HUDEP-2 (cell line): ENCODE data around the gene PFN2.
"Not testable (repeated sequence)": the region's sequence is repeated elsewhere in the genome, so short reads cannot be mapped to it uniquely, and the experiment has no call there.

Experiments
- DNase-seq, 76 experiments: peaks; one replicate each; lab custom pipeline; 2025; ENCODE audit not compliant: unreplicated experiment in 76 of 76; lab: John Stamatoyannopoulos, UW

PFN2 gene

DNA sequence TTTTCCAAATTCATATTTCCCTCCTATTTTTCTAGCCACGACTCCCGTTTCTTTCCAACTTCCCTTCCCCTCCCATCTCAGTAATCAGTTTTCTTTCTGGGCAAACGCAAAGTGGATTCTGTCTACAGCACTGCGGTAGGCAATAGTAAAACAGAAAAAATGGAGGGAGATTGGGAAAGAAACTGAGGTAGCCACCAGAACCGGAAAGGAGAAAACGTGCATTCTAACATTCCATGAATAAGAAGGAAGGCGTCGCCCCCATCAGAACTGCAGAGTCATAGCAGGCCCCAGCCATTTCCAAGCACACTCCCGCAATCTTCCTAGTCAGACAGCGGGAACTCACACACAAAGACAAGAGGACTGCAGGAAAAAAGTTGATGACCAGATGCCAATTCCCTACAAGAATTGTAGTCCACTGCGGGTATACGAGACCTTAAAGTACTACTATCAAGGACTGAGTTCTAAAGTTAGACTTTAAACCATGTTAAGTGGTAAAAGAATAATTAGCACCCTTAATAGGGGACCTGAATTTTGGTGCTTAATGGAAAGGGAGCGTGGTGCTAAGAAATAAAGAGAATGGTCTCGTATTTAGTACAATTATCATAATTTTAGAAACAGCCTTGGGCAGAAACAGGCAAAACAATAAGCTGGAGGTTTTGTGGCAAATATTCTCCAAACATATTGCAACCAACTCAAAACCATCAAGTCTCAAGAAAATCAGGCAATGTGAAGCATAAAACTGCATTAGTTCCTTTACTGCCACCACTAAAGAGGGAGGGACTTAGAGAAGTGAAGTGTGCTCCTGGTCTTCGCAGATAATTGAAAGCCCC lies 1.4 kb downstream of the PFN2 start:
- DNase-seq: no peak

DNA sequence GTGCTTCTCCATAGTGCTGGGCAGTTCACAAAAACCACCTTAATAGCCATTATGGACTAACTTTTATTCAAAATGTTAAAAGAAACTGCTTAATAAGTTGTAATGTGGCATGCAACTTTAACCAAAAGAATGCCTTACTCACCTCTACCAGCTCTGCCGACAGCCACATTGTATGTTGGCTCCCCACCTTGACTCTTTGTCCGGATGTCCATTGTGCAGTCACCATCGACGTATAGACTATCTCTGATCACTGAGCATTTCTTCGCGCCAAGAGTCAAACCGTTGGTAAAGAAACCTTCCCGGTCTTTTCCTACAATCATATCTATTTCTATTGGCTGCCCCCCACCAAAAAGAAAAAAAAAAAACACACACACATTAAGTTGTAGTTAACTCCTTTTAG lies 2.5 kb downstream of the PFN2 start:
- no peak for DNase-seq

DNA sequence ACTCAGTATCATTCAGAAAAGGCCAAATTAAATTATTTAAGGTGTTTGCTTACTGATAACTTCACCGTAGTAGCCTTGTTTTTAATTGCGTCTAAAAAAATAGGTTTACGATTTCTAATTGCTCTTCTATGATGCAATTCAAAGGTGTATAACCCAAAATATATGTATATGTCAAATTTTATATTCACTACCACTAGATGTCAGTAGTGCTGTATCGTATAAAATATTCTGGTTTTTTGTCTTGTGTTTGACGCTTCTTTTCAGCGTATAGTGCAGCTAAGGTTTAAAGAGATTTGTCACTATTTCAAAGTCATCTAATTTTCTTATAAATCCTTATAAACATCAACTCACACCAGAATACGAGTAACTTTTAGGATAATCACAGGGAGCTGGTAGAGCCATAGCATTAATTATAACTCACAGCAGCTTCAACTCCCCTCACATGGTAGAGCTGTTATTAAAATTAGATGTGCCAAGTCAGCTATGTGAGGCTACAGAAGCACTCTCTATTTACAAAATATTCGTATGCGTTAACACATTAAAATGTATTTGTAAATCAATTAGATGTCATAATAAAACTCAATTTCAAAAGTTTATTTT lies 3.5 kb downstream of the PFN2 start:
- peak in 15 of 76 experiments; percentile 2 to 44 (median 14) for DNase-seq

DNA sequence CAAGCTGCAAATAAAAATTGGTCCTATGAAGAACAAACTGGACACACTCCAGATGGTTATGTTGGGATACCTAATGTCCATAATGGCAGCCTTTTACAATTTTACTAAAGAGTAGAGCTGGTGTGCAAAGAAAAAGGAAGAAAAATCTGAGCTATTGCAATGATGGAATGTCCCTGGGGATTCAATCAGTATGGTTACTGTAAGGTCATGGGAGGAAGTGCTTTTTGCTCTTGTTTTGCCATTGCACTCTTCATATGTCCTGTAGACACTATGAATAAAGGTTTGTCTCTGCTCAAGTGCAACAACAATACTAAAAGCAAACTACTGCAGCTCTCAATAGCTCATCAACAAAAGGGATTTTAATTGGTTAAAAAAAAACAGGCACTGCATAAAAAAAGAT lies 5.4 kb downstream of the PFN2 start:
- DNase-seq: no peak

DNA sequence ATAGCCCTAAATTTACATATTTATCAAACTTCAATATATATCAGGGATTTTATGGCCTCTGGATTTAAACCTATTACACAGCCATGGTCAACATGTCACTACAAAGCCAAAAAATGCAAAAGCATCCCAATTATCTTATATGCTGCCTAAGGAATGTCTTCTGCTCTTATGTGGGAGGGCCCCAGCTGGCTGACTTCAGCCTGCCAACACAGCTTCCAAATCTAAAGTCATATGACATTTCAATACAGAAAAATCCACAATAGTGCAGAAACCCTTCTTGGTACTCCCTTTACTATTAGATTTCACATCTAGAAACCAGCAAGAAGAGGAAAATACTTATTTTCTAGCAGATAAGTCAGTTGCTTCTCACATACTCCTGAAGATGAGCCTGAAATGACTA lies 6.4 kb downstream of the PFN2 start:
- DNase-seq: no peak

DNA sequence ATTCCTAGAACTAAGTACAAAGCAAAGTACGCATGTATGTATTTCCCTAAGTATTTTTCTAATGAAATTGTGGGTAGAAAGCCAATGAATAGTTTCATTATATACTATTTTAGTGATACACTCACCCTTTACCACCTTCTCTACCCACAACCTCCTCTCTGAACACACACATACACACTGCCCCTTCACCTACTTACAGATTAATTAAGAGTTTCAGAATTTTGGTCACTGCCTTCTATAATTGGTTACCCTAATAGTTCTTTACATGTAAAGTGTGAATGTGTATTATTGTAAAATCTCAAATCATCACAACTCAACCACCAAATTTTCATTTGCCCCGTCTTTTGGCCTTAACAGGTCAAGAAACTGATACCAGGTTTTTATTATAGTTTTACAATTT lies 7.2 kb downstream of the PFN2 start:
- DNase-seq: no peak

DNA sequence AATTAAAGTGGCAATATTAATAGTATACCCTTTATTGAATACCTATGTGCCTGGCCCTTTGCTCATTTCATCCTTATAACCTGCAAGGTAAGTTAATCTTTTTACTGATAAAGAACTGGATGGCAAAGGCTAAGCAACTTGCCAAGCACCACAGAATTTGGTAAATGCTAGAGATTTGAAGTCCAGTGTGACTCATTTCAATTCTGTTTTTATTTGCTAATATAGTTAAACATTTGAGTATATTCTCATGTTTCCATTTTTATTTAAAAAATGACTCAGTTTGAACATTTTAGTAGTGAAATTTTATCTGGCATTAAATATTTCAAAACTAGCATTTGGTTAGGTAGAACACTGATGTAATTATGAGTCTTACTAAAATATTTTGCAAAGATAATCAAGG lies 11.3 kb downstream of the PFN2 start:
- DNase-seq: no peak

DNA sequence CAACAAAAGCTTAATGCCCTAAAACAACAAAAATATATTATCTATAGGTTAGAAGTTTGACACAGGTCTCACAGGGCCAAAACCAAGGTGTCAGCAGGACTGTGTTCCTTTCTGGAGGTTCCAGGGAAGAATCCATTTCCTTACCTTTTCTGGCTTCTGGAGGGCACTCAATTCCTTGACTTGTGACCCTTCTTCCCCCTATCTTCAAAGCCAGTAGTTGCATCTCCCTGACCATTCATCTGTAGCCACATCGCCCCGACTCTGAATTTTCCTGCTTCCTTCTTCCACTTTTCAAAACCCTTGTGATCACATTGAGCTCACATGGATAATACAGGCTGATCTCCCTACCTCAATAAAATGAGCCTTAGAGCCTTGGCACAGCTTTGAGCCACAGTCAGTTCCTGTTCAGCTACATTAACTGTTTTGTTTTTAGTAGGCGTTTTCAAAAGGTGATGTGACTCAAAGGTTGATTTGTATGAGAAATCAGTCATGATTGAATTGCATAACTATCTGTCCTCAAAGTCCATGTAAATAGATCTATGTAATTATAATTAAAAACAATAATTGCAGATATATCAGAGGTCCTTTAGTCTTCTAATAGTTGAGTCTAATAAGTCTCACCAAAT lies 12.4 kb downstream of the PFN2 start:
- DNase-seq: no peak

DNA sequence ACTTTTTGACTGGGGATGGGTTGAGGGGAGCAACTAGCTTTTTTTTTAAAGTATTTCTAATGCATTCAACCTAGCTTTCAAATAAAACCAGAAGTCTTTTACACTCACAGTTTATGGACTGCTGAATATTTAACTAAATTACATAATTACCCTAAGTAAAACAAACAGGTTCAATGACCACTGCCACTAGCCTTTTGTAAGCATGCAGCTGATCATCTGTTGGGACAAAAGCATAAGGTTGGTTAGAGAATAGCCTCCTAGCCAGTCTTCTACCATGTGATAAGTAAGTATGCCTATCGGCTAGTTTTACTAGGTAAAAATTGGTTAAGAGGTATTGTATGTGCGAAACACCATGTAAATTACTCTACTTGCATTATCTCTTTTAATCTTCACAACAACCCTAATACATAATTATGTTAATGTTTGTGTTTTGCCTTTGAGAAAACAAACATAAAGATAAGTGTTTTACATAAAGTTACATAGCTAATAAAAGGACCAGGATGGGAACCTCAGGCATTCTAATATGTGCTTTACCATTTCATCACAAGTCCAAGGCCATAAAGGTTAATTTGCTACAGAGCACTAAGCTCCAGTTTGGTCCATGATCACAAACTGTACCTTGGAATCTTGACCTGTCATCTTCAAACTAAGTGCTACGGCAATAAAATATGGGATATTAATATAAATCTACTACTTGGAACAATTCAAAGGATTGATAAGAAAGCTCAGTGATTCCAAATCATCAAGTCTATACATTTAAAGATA lies 13.2 kb downstream of the PFN2 start:
- no peak for DNase-seq

DNA sequence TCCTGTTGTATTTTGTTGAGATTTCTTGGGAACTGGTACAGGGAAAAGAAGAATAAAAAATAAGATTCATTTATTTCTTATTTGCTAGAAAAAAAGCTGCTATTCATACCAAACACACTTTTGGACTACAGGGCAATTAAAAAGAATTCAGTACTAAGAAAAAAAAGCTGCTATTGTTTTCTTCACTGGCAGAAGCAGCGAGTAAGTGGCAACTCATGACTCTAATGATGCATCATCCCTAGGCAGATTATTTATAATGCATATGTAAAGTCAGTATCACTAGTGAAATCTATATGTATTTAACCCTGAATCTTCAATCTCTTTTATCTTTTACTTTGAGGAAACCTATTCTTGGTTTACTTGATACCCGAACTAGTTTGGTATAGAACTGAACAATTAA lies 15.2 kb downstream of the PFN2 start:
- no peak for DNase-seq

DNA sequence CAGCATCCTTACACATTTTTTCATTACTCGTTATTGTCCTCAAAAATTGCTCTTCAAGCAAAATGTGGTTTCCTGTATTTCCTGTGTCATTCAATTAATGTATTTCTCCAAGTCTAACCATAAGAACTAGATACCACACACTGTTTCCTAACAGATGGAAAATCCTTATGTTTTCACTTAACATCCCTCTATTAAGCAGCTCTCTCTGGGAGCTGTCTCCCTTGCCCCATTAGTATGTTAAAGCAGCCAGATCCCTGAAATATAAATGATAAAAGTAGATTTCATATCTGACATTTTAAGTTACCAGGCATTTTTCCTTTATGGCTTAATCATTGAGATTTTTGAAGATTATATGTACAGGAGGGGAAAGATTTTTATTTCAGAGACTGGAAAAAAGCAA lies 15.9 kb downstream of the PFN2 start:
- no peak for DNase-seq

DNA sequence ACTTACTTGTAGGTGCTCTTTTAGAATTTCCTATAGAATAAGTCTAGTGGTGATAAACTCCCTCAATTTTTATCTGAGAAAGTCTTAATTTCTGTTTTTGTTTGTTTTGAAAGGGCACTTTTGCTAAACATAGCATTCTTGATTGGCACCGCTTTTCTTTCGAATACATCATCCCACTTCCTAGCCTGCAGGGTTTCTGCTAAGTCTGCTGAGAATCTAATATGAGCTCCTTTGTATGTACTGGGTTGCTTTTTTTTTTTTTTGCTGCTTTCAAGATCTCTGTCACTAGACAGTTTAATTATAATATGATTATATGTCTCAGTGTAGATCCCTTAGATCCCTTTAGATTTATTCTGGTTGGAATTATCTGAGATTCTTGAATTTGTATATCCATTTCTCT lies 21.5 kb downstream of the PFN2 start:
- DNase-seq: no peak

DNA sequence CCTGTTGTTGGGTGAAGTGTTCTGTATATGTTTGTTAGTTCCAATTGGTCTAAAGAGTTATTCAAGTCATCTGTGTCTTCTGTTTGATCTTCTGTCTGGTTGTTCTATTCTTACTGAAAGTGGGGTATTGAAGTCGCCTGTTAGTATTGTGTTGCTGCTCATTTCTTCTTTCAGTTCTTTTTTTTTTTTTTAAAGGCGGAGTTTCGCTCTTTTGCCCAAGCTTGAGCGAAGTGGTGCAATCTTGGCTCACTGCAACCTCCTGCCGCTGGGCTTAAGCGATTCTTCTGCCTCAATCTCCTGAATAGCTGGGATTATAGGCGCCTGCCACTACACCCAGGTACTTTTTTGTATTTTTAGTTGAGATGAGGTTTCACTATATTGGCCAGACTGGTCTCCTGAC lies 23.5 kb downstream of the PFN2 start:
- DNase-seq: no peak

DNA sequence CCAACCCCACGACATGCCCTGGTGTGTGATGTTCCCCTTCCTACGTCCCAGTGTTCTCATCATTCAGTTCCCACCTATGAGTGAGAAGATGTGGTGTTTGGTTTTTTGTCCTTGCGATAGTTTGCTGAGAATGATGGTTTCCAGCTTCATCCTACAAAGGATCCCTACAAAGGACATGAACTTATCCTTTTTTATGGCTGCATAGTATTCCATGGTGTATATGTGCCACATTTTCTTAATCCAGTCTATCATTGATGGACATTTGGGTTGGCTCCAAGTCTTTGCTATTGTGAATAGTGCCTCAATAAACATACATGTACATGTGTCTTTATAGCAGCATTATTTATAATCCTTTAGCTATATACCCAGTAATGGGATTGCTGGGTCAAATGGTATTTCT lies 26.7 kb downstream of the PFN2 start:
- DNase-seq: not testable (repeated sequence)

DNA sequence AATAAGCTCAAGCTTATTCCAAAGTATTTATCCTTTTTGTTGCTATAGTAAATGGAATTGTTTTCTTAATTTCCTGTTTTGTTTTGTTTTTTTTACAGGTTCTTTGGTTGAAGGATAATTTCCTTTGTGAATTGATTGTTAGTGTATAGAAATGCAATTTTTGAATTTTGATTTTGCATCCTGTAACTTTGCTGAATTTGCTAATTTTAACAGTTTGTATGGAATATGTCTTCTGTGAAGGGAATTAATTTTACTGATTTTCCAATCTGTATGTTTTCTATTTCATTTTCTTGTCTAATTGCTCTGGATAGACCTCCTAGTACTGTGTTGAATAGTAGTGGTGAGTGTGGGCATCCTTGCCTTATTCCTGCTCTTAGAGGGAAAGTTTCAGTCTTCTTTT lies 28.3 kb downstream of the PFN2 start:
- DNase-seq: no peak

DNA sequence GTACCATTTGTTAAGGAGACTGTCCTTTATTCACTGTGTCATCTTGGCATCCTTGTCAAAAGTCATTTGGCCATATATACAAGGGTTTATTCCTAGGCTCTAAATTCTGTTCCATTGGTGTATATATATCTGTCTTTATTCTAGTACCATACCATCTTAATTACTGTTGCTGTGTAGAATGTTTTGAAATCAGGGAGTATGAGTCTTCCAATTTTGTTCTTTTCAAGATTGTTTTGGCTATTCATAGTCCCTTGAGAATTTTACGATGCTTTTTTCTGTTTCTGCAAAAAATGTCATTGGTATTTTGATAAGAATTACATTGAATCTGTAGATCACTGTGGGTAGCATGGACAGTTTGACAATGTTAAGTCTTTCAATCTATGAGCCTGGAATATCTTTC lies 28.7 kb downstream of the PFN2 start:
- no peak for DNase-seq

DNA sequence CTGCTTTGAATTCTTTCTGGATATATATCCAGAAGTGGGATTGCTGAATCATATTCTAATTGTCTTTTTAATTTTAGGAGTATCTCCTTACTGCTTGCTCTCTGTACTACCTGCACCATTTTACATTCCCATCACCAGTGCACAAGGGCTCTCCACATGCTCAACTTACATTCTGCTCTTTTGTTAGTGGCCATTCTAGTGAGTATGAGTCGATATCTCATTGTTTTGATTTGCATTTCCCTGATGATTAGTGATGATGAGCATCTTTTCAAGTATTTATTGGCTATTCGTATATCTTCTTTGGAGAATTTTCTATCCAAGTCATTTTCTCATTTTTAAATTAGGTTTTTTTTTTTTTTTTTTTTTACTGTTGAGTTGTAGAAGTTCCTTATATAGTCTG lies 29.5 kb downstream of the PFN2 start:
- DNase-seq: no peak

DNA sequence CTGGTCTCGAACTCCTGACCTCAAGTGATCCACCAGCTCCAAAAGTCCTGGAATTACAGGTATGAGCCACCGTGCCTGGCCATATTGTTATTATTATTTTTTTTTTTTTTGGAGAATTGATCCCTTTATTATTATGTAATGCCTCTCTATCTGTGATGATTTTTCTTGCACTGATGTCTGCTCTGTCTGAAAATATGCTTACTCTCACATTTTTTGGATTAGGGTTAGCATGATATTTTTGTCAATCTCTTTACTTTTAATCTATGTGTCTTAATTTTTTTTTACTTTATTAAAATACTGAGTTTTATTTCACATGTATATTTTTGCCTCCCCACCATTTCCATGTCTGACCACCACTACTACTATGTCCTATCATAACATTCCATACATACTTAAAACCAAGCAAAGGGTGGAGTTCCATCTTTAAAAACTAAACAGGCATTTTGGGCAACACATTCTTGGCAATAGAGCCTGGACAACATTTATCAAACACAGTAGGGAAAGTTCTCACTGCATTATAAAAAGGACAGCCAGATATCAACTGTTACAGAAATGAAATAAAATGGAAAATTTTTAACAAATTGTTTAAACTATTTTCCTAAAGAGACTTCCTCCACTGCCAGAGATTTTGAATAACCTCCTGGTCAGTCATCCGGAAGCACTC lies 32.2 kb downstream of the PFN2 start:
- not testable (repeated sequence) for DNase-seq

DNA sequence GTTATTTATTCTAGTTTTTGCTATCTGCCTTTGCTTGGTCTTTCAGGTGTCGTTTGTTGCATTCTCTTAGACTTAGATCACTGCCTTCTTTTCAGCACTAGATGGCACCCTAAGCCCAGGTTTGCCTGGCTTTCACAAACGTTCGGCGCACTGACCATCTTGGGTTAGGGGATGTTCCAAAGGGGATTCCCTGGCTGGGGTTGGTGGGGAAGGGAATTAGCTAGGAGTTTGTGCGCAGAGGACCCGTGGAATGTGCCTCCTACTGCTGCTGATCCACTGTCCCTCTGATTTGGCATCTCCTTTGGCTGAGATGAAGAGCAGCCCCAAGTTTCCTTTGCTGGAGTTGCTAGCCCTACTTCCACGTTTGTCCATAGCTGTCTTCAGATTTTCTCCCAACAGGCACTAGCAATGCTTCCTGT lies 33.9 kb downstream of the PFN2 start:
- DNase-seq: peak in 22 of 76 experiments; percentile 0 to 40 (median 3)

DNA sequence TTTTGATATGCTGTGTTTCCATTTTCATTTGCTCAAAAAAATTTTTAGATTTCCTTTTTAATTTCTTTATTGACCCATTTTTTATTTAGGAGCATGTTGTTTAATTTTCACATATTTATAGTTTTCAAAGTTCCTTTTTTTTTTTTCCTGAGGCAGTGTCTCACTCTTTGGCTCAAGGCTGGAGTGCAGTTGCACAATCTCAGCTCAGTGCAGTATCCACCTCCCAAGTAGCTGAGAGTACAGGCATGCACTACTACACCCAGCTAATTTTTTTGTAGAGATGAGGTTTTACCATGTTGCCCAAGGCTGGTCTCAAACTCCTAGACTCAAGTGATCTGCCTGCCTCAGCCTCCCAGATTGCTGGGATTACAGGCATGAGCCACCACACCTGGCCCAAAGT lies 36.2 kb downstream of the PFN2 start:
- no peak for DNase-seq

DNA sequence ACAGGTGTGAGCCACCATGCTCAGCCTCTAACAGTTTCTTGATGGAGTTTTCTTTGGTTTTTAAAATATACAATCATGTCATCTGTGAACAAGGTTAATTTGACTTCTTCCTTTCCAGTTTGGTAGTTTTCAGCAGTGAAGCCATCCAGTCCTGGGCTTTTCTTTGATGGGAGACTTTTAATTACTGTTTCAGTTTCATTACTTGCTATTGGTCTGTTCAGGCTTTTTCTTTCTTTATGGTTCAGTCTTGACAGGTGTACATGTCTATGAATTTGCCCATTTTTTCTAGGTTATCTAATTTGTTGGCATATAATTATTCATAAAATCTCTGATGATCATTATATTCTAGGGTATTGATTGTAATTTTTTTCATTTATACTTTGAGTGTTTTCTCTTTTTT lies 36.8 kb downstream of the PFN2 start:
- DNase-seq: no peak
